Pons (tissue), 1 donor: ENCODE measurements around the gene GRB10.

Experiments used
- DNase-seq: peaks from one replicate; pipeline ENCODE4 v3.0.0-alpha.2; 2016; ENCODE audit warnings: low spot score

Gene GRB10

GRCh38 chr7:50667789-50668226, 114.9 kb downstream of the GRB10 start:
- DNase-seq, result no peak

GRCh38 chr7:50667338-50667737, 115.4 kb downstream of the GRB10 start:
- DNase-seq, result no peak

GRCh38 chr7:50666124-50666496, 116.6 kb downstream of the GRB10 start:
- no peak for DNase-seq

- no peak for DNase-seq
These were observed 117.1 kb downstream of the GRB10 start for GRCh38 chr7:50665403-50666123.

GRCh38 chr7:50664937-50665336, 117.8 kb downstream of the GRB10 start:
- DNase-seq, result no peak

- DNase-seq, result no peak
These were observed 118.2 kb downstream of the GRB10 start for GRCh38 chr7:50664461-50664922.

- peak; percentile 79 for DNase-seq
These were observed 119.1 kb downstream of the GRB10 start for GRCh38 chr7:50663396-50664102.

- no peak for DNase-seq
These were observed 119.7 kb downstream of the GRB10 start for GRCh38 chr7:50662996-50663395.

- peak; percentile 19 for DNase-seq
These were observed 120.5 kb downstream of the GRB10 start for GRCh38 chr7:50662041-50662694.

GRCh38 chr7:50661345-50662040, 121.2 kb downstream of the GRB10 start:
- peak; percentile 21 for DNase-seq

- DNase-seq, result no peak
These were observed 121.9 kb downstream of the GRB10 start for GRCh38 chr7:50660830-50661175.

- peak; percentile 63 for DNase-seq
These were observed 122.5 kb downstream of the GRB10 start for GRCh38 chr7:50660040-50660829.

GRCh38 chr7:50659329-50659965, 123.2 kb downstream of the GRB10 start:
- DNase-seq, result no peak

GRCh38 chr7:50658696-50659095, 124.0 kb downstream of the GRB10 start:
- DNase-seq, result no peak

GRCh38 chr7:50657912-50658311, 124.8 kb downstream of the GRB10 start:
- DNase-seq, result no peak

- DNase-seq, result peak; percentile 43
These were observed 125.3 kb downstream of the GRB10 start for GRCh38 chr7:50657341-50657873.

- DNase-seq, result peak; percentile 15
These were observed 126.4 kb downstream of the GRB10 start for GRCh38 chr7:50656141-50656895.

GRCh38 chr7:50655490-50655889, 127.2 kb downstream of the GRB10 start:
- no peak for DNase-seq

GRCh38 chr7:50655020-50655419, 127.7 kb downstream of the GRB10 start:
- DNase-seq, result no peak

- DNase-seq, result peak; percentile 16
These were observed 128.7 kb downstream of the GRB10 start for GRCh38 chr7:50653981-50654425.
